Astrocyte of the spinal cord (primary cell): ENCODE data around the gene FTO.

ENCODE experiments used
- DNase-seq: peaks from one replicate; pipeline ENCODE4 v3.0.0; 2011; ENCODE audit warnings: low read depth, low spot score
- H3K4me3 ChIP-seq: 2 replicates; pipeline ENCODE4 v1.5.1; 2011; ENCODE audit warnings: low read depth, mild to moderate bottlenecking, low read length, moderate library complexity
- in situ Hi-C: cut with HindIII; loops from 2 replicates; pipeline ENCODE4 v1.10.0; 2017; ENCODE audit warnings: low sequenced_read_pairs
- TF ChIP-seq, protein P1 (sequence below): IDR thresholded peaks from 2 replicates; pipeline ENCODE4 v1.5.1; 2012; ENCODE audit warnings: low read depth, mild to moderate bottlenecking, low read length, inconsistent platforms

The FTO gene

DNA sequence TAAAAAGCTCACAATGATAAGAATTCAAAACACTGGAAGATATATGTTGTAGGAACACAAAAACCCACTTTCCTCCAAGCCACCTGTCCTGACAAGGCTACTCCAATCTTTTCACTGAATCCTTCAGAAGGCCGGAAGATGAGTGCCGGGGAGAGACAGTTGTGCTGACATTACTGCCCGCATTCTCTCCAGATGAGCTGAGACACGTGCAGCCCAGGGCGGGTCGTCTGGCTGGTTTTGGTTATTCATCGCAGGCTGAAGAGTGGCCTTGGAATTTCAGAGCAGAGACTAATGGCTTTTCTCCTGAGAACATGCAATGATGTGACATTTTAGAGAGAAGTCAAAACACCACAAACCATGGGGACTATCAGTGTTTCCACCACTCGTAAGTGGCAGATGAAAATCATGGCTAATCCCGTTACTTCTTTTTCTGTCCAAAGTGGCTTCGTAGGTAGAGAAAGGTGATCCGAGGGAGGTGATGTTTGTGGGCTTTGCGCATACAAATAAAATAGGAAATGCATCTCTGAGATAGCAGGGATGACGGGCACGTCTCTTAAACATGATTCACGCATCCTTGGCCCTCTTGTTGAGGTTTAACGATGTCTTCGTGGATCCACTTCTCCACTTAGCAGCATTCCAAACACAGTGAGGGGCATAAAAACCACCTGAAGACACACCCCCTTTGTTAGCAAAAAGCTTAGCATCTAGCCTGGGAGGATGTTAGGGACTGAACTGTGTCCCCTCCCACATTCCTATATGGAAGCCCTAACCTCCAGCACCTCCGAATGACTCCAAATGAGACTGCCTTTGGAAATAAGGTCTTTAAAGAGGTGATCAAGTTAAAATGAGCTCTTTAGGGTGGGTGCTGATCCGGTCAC, 448.6 kb downstream of the FTO start:
- DNase-seq, result no peak
- in situ Hi-C loops, result no loop called here
- H3K4me3 ChIP-seq, result no peak overlapping the region
- TF ChIP-seq, protein P1, sequence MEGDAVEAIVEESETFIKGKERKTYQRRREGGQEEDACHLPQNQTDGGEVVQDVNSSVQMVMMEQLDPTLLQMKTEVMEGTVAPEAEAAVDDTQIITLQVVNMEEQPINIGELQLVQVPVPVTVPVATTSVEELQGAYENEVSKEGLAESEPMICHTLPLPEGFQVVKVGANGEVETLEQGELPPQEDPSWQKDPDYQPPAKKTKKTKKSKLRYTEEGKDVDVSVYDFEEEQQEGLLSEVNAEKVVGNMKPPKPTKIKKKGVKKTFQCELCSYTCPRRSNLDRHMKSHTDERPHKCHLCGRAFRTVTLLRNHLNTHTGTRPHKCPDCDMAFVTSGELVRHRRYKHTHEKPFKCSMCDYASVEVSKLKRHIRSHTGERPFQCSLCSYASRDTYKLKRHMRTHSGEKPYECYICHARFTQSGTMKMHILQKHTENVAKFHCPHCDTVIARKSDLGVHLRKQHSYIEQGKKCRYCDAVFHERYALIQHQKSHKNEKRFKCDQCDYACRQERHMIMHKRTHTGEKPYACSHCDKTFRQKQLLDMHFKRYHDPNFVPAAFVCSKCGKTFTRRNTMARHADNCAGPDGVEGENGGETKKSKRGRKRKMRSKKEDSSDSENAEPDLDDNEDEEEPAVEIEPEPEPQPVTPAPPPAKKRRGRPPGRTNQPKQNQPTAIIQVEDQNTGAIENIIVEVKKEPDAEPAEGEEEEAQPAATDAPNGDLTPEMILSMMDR, result no peak

DNA sequence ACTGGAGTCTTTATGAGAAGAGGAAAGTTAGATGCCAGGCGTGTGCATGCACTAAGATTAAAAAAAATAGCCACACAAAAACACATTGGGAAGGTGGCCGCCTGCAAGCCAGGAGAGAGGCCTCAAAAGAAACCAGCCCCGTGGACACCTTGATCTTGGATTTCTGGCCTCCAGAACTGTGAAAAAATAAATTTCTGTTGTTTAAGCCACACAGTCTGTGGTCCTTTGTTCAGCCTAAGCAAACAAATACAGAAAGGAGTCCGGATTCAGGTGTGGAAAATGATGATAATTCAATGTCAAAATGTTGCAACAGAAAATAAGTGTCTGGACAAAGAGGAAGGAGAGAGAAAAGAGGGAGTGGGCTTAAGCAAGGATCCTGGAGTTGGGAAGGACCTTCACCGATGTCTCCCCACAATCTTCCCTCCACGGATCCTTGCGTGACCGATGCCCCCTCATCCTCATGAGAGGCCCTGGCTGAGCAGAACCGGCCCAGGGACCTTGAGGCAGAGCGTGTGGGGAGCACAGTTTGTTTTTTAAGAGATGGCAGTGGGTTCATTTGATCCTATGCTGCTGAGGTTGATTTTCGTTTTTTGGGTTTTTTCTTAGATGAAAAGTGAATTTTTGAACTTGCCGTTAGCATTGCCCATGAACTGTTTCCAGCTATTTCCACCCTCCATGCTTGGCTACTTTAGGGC, 449.4 kb downstream of the FTO start:
- in situ Hi-C loops, result no loop called here
- TF ChIP-seq, protein P1, result no peak
- no peak for DNase-seq
- no peak overlapping the region for H3K4me3 ChIP-seq

DNA sequence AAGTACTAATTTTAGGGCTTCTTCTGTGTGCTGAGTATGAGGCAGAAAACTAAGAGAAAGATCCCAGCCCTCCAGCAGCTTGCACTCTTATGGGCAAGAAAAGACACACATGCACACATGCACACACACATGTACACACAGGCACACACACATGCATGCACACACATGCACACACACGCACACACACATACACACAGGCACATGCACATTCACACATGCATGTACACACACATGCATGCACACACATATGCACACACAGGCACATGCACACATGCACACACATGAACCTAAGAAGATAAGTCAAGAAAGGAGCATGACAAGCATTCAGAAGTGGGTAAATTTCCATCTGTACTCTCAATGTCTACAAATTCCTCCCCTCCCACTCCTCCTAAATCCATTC, 452.4 kb downstream of the FTO start:
- TF ChIP-seq, protein P1, result no peak
- DNase-seq, result no peak
- H3K4me3 ChIP-seq, result no peak overlapping the region
- in situ Hi-C loops, result no loop called here

DNA sequence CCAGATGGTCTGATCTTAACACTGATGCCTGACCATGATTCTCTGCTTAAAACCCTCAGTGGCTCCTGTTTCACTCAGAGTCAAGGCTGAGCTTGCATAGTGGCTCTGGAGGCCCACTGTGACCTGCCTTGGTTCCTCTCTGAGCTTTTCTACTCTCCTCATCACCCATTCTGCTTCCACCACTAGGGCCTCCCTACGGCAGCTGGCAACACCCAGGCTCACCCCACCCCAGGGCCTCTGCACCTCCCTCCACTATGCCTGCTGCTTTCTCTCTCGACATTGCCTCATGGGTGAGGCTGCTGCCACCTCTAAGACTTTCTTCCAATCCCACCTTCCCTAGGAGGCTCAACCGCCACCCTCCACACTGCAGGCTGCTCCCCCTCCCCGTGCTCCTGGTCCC, 455.0 kb downstream of the FTO start:
- TF ChIP-seq, protein P1, result no peak
- no peak overlapping the region for H3K4me3 ChIP-seq
- in situ Hi-C loops, result no loop called here
- DNase-seq, result no peak

DNA sequence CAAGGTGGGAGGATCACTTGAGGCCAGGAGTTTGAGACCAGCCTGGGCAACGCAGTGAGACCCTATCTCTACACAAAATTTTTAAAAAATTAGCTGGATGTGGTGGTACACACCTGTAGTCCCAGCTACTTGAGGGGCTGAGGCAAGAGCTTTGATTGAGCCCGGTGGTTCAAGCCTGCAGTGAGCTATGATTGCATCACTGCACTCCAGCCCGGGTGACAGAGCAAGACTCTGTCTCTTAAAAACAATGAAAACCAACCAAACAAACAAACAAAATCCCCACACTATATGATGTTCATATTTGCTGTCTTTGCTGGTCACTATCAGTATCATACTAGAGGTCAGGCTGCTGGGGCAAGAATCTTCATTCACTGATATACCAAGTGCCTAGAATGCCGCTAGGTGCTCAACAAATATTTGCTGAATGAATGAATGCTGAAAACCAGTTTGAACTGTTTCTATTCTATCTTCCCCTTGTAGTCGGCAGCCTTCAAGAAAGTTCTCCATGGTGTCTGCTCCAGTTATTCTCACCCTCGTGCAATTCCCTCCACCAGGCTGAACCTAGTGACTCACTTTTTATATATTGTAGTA, 455.6 kb downstream of the FTO start:
- in situ Hi-C loops, result no loop called here
- H3K4me3 ChIP-seq, result no peak overlapping the region
- TF ChIP-seq, protein P1, result no peak
- DNase-seq, result no peak

DNA sequence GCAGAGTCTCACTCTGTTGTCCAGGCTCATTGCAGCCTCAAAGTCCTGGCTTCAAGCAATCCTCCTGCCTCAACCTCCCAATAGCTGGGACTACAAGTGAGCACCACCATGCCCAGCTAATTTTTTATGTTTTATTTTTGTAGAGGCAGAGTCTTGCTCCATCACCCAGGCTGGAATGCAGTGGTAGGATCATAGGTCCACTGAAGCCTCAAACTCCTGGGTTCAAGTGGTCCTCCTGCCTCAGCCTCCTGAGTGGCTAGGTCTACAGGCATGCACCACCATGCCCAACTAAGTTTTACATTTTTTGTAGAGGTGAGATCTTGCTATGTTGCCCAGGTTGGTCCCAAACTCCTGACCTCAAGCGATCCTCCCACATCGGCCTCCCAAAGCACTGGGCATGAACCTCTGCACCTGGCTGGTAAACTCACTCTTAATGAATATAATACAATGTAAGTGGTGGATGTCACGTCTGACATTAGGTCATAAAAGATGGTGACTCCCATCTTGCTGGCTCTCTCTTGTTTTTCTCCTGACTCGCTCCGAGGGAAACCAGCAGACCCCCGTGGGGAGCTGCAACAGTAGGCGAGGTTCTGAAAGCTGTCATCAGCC, 456.4 kb downstream of the FTO start:
- TF ChIP-seq, protein P1, result no peak
- no peak for DNase-seq
- in situ Hi-C loops, result no loop called here
- no peak overlapping the region for H3K4me3 ChIP-seq
